Measurements from ENCODE around the gene ACSS1.
"Not testable (repeated sequence)": the region's sequence is repeated elsewhere in the genome, so short reads cannot be mapped to it uniquely, and the experiment has no call there.

ACSS1 gene

GRCh38 chr20:25009218-25010145, 48.5 kb downstream of the ACSS1 start:
- no peak for DNase-seq (ENCODE audit: low read depth)

GRCh38 chr20:25008388-25009217, 49.3 kb downstream of the ACSS1 start:
- DNase-seq (ENCODE audit: low read depth): no peak

GRCh38 chr20:25007491-25008305, 50.2 kb downstream of the ACSS1 start:
- DNase-seq (ENCODE audit: low read depth): no peak

- DNase-seq (ENCODE audit: low read depth): no peak
These were observed 51.3 kb downstream of the ACSS1 start for GRCh38 chr20:25006431-25007167.

GRCh38 chr20:25005661-25006060, 52.3 kb downstream of the ACSS1 start:
- DNase-seq (ENCODE audit: low read depth): no peak

GRCh38 chr20:25005220-25005619, 52.7 kb downstream of the ACSS1 start:
- no peak for DNase-seq (ENCODE audit: low read depth)

- no peak for DNase-seq (ENCODE audit: low read depth)
These were observed 54.9 kb downstream of the ACSS1 start for GRCh38 chr20:25003002-25003401.

GRCh38 chr20:25001323-25001722, 56.6 kb downstream of the ACSS1 start:
- not testable (repeated sequence) for DNase-seq (ENCODE audit: low read depth)

GRCh38 chr20:25000268-25000801, 57.6 kb downstream of the ACSS1 start:
- no peak for DNase-seq (ENCODE audit: low read depth)

- DNase-seq (ENCODE audit: low read depth): no peak
These were observed 58.4 kb downstream of the ACSS1 start for GRCh38 chr20:24999568-24999967.

- no peak for DNase-seq (ENCODE audit: low read depth)
These were observed 59.1 kb downstream of the ACSS1 start for GRCh38 chr20:24998631-24999445.

- no peak for DNase-seq (ENCODE audit: low read depth)
These were observed 59.8 kb downstream of the ACSS1 start for GRCh38 chr20:24998121-24998520.

GRCh38 chr20:24996449-24997377, 61.2 kb downstream of the ACSS1 start:
- no peak for DNase-seq (ENCODE audit: low read depth)

GRCh38 chr20:24995741-24996448, 62.0 kb downstream of the ACSS1 start:
- DNase-seq (ENCODE audit: low read depth): no peak

GRCh38 chr20:24994470-24995368, 63.2 kb downstream of the ACSS1 start:
- DNase-seq (ENCODE audit: low read depth): peak; percentile 68

GRCh38 chr20:24994186-24994465, 63.8 kb downstream of the ACSS1 start:
- DNase-seq (ENCODE audit: low read depth): no peak

- DNase-seq (ENCODE audit: low read depth): no peak
These were observed 64.4 kb downstream of the ACSS1 start for GRCh38 chr20:24993337-24994185.

All from activated T-helper 1 cell treated with Interleukin-2 at 50 U/mL for 16 hours (primary cell).